Heart right ventricle (tissue), 16 donors: ENCODE measurements around the gene DCX. TPM values are rescaled to one million over a fixed set of nuclear protein-coding genes. Genes with fewer than 3 reads are reported as not detected.

Experiments
- ATAC-seq, 8 donors: fragments of 200-7000 bp; cut with Tn5 transposase; one replicate each; pipeline ENCODE4 v1.9.1; 2020; ENCODE audit warnings: mild to moderate bottlenecking in 8 of 8, moderate library complexity in 8 of 8, moderate number of reproducible peaks in 1 of 8
- DNase-seq, 2 donors: peaks; one replicate each; pipeline ENCODE4 v3.0.0-alpha.2; 2020
- H3K27ac ChIP-seq, 10 donors: fragments of 200-600 bp; sonication (generic) in 2 of 10; one replicate each; pipeline versions ENCODE4 v1.5.0 to v1.8.0; 2020 to 2022; ENCODE audit warnings: mild to moderate bottlenecking in 3 of 10
- H3K27me3 ChIP-seq, 7 donors: fragments of 200-600 bp; one replicate each; pipeline ENCODE4 v1.8.0; 2021 to 2022; ENCODE audit warnings: mild to moderate bottlenecking in 2 of 7
- H3K36me3 ChIP-seq, 9 donors: fragments of 200-600 bp; sonication (generic) in 1 of 9; one replicate each; pipeline versions ENCODE4 v1.5.0 to v1.8.0; 2020 to 2022; ENCODE audit warnings: mild to moderate bottlenecking in 2 of 9
- H3K4me1 ChIP-seq, 9 donors: fragments of 200-600 bp; sonication (generic) in 1 of 9; one replicate each; pipeline versions ENCODE4 v1.5.0 to v1.8.0; 2020 to 2022; ENCODE audit warnings: mild to moderate bottlenecking in 4 of 9
- H3K4me3 ChIP-seq, 10 donors: fragments of 200-600 bp; sonication (generic) in 2 of 10; one replicate each; pipeline versions ENCODE4 v1.5.0 to v1.8.0; 2020 to 2022; ENCODE audit warnings: mild to moderate bottlenecking in 7 of 10, moderate library complexity in 2 of 10
- H3K9me3 ChIP-seq, 11 donors: fragments of 200-600 bp in 10 of 11; sonication (generic) in 2 of 11; one replicate each; pipeline versions ENCODE4 v1.5.0 to v1.8.0; 2013 to 2022; ENCODE audit warnings: mild to moderate bottlenecking in 2 of 11, control low read depth in 1 of 11, moderate library complexity in 1 of 11
- WGBS, 2 donors: extraction: QIAGEN DNeasy Blood & Tissue Kit; methylation state at CpG; one replicate each; pipeline ENCODE4 v1.1.7; 2013; ENCODE audit warnings: inconsistent platforms in 1 of 2; 5-methylcytosine and 5-hydroxymethylcytosine counted together
- intact Hi-C, 10 donors: fragments of 100-400 bp; cut with DNase I; formaldehyde crosslinking; loops; one replicate each; pipeline versions ENCODE4 v1.11.1 to v1.14.2; 2022
- polyA plus RNA-seq, 2 donors: library from polyadenylated mRNA; stranded (reverse); fragments of 200-250 nt; gene quantifications; one replicate each; pipeline ENCODE4 v1.2.3, GENCODE V29; 2013
- total RNA-seq, 10 donors: library from RNA; stranded (reverse); fragmentation: NEBNext Ultra II Directional in 3 of 10; extraction: Animal tissue kit (Norgen Biotek cat#: 25700) in 3 of 10; gene quantifications; one replicate each; pipeline versions ENCODE4 v1.2.1 to v1.2.4, GENCODE V29; 2021 to 2023
- TF ChIP-seq, protein P1 (sequence below), 9 donors: fragments of 200-600 bp; sonication (generic) in 2 of 9; IDR thresholded peaks; one replicate each; pipeline versions ENCODE4 v1.5.0 to v1.8.0; 2021 to 2022; ENCODE audit warnings: antibody characterized with exemption in 9 of 9, mild to moderate bottlenecking in 5 of 9, moderate library complexity in 1 of 9
- donor health status: Arrhythmogenic right ventricular cardiomyopathy.
- donor health status: ischemic (EF 13 %, LVEDD 7.1; RV severe dilation, severe dysfunction).
- donor health status: healthy with polysubstance abuse.
- donor health status: DM: no; HTN: yes; CAD: no.
- donor health status: DM: no; HTN: no; CAD: no.
- donor health status: ischemic (EF 25% LVEDD 6.9; RV normal size, moderate dysfunction).
- donor health status: ischemic (EF 25% LVEDD 5.7; RV mildly dilated, moderate dysfunction).
- donor health status: healthy.
- donor health status: DM: yes; HTN: yes; CAD: no.
- donor health status: Ischemic cardiomyopathy.
- donor health status: ischemic (EF 35%, LVEDD 5.7; RV mildly dilated, moderate dysfunction).
- donor health status: nonischemic (EF 11% LVEDD 7.7; RV severe dilation, severe dysfunction).
- donor health status: DM: yes; HTN: yes; CAD: no.
- donor health status: PGD.
- donor health status: ischemic (EF 29% LVEDD 5.4; RV normal size, mild dysfunction).
- donor health status: nonischemic (EF 23%, LVEDD 6.1; RV moderate dilation, normal function).

DCX gene
- total and polyA plus RNA-seq, 12 donors = under 0.01 to 0.18 (median 0.09) TPM; not detected in 3

- Histone ChIP-seq H3K4me3 (no peak overlapping the region), H3K4me1 (no peaks in the 10 kb centered on the region), H3K9me3 (no peaks in the 10 kb centered on the region), H3K36me3 (no peaks in the 10 kb centered on the region), H3K27ac (no peak overlapping the region), H3K27me3 (peaks cover 0 to 30% (median 0%) of the 10 kb centered on the region in 7 donors)
- DNase-seq = no peak
- TF ChIP-seq, protein P1, sequence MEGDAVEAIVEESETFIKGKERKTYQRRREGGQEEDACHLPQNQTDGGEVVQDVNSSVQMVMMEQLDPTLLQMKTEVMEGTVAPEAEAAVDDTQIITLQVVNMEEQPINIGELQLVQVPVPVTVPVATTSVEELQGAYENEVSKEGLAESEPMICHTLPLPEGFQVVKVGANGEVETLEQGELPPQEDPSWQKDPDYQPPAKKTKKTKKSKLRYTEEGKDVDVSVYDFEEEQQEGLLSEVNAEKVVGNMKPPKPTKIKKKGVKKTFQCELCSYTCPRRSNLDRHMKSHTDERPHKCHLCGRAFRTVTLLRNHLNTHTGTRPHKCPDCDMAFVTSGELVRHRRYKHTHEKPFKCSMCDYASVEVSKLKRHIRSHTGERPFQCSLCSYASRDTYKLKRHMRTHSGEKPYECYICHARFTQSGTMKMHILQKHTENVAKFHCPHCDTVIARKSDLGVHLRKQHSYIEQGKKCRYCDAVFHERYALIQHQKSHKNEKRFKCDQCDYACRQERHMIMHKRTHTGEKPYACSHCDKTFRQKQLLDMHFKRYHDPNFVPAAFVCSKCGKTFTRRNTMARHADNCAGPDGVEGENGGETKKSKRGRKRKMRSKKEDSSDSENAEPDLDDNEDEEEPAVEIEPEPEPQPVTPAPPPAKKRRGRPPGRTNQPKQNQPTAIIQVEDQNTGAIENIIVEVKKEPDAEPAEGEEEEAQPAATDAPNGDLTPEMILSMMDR (IDR thresholded peaks at IDR 0.05) = no peak
- intact Hi-C loops = no loop called here
- ATAC-seq = no peak
Observed at GRCh38 chrX:111339212-111339611, 72.8 kb downstream of the DCX start.

DNA sequence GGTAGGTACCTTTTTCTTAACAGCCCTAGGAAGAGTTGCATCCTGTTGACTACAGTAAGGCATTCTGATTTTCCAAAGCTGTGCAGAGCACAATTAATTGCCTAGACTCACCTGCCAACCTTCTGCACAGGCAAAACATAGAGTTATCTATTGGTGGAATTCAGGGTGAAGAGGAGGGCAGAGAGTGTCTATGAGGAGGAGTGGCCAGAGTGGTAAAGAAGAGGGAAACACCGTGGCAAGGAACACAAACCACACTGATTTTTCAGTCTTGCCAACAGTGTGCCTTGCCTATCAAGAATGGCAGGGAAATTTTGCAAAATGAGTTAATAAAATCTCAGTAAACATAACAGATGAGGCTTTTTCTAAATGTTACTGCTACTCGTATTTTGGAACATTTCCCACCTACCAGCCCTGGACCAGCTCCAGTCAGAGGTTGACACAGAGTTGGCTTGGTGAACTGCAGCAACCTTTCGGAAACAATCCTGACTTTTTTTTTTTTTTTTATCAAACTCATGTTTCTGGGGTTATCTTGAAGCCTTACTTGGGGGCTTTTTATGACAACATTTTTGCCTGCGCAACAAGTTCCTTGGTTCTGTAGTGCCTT lies 73.8 kb downstream of the DCX start:
- no peak for ATAC-seq
- WGBS, 2 donors = 40 to 42% methylated on average over 4 of the region's 4 CpGs
- TF ChIP-seq, protein P1 (IDR thresholded peaks at IDR 0.05) = no peak

GRCh38 chrX:111337067-111337637 lies 74.8 kb downstream of the DCX start:
- Histone ChIP-seq H3K27ac (no peak overlapping the region), H3K4me3 (no peak overlapping the region), H3K27me3 (peaks cover 0 to 37% (median 0%) of the 10 kb centered on the region in 7 donors), H3K36me3 (no peaks in the 10 kb centered on the region), H3K4me1 (no peaks in the 10 kb centered on the region), H3K9me3 (no peaks in the 10 kb centered on the region)
- TF ChIP-seq, protein P1 (IDR thresholded peaks at IDR 0.05) = no peak
- DNase-seq (no peak), ATAC-seq (no peak)
- 55 to 56% methylated on average over 2 of the region's 2 CpGs for WGBS, 2 donors
- intact Hi-C loops = no loop called here

More for the DNA sequence above, 73.8 kb downstream of the DCX start:
- no peak for DNase-seq
- Histone ChIP-seq H3K9me3 (no peaks in the 10 kb centered on the region), H3K27me3 (peaks cover 0 to 36% (median 0%) of the 10 kb centered on the region in 7 donors), H3K36me3 (no peaks in the 10 kb centered on the region), H3K4me3 (no peak overlapping the region), H3K4me1 (no peaks in the 10 kb centered on the region), H3K27ac (no peak overlapping the region)
- intact Hi-C loops = no loop called here

- no peaks in the 10 kb centered on the region for H3K4me1 ChIP-seq
- intact Hi-C loops = no loop called here
- 70 to 73% methylated on average over 1 of the region's 1 CpG for WGBS, 2 donors
- no peak overlapping the region for H3K4me3 ChIP-seq
- H3K36me3 ChIP-seq = no peaks in the 10 kb centered on the region
- TF ChIP-seq, protein P1 (IDR thresholded peaks at IDR 0.05) = no peak
- H3K9me3 ChIP-seq = no peaks in the 10 kb centered on the region
- DNase-seq (no peak), ATAC-seq (no peak)
- no peak overlapping the region for H3K27ac ChIP-seq
- H3K27me3 ChIP-seq = peaks cover 0 to 27% (median 0%) of the 10 kb centered on the region in 7 donors
Observed at GRCh38 chrX:111336141-111336540, 75.9 kb downstream of the DCX start.
